Activated gamma-delta T cell treated with anti-CD3 and anti-CD28 coated beads, Interleukin-2, amount 50 U/mL, for 16 hours (primary cell): ENCODE results near the gene USF2.
"Not testable (repeated sequence)": the region's sequence is repeated elsewhere in the genome, so short reads cannot be mapped to it uniquely, and the experiment has no call there.

Experiments used
- DNase-seq: peaks from one replicate; pipeline ENCODE4 v3.0.0-alpha.2; 2020; ENCODE audit warnings: low read depth

USF2 gene, protein sequence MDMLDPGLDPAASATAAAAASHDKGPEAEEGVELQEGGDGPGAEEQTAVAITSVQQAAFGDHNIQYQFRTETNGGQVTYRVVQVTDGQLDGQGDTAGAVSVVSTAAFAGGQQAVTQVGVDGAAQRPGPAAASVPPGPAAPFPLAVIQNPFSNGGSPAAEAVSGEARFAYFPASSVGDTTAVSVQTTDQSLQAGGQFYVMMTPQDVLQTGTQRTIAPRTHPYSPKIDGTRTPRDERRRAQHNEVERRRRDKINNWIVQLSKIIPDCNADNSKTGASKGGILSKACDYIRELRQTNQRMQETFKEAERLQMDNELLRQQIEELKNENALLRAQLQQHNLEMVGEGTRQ

DNA sequence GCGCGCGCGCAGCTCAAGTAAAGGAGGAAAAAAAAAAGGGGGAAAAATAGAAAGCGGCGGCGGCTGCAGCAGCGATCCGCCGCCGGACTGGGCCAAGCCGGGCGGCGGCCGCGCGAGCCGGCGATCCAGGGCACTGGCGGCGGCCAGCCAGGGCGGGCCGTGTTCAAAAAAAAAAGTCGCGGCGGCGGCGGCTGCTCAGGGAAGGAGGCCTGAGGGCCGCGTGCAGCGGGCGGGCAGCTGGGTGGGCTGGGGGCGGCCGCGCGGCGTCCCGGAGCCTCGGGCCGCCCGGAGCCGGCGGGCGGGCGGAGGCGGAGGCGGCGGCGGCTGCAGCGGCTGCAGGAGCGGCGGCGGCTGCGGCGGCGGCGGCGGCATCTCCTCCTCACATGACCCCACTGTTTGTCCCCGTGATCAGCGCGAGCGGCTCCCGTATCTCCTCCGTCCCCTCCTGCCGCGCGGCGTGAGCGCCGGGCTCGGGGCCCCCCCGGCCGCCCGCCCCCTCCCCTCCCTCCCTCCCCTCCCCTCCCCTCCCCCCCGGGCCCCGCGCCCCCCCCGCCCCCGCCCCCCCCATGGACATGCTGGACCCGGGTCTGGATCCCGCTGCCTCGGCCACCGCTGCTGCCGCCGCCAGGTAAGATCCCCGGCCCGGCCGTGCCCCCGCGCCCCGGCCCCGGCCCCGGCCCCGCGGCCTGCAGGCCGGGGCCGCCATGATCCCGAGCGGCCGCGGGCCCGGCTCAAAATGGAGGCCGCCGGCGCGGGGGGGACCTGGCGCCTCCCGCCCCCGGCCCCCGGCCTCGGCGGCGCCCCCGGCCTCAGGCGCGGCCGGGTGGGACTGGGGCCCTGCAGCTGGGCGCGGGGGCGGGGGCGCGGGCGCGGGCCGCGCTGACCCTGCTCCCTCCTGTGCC lies at the start of gene USF2:
Gene USF2, plus strand, starts transcription at position 427 of the 902 bp plus-strand sequence. Its CDS starts 140 bp downstream, at position 567.
- no peak for DNase-seq

DNA sequence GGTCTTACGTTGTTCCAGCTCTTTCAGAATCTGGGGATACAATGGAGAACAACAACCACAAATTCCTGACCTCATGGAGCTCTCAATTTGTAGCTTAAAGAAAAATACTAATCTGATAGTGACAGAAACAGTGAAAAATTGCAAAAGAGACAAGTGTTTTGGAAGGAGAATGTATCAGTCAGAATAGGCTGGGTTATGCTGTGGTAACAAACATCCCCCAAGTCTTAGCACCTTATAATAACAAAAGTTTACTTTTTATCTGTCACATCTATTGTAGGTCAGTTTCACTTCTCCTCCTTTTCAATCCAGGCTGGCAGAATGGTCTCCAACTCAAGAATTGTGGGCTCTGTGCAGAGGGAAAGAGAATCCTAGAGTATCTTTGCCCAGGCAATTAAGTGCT lies 49.8 kb upstream of the USF2 start:
- no peak for DNase-seq

DNA sequence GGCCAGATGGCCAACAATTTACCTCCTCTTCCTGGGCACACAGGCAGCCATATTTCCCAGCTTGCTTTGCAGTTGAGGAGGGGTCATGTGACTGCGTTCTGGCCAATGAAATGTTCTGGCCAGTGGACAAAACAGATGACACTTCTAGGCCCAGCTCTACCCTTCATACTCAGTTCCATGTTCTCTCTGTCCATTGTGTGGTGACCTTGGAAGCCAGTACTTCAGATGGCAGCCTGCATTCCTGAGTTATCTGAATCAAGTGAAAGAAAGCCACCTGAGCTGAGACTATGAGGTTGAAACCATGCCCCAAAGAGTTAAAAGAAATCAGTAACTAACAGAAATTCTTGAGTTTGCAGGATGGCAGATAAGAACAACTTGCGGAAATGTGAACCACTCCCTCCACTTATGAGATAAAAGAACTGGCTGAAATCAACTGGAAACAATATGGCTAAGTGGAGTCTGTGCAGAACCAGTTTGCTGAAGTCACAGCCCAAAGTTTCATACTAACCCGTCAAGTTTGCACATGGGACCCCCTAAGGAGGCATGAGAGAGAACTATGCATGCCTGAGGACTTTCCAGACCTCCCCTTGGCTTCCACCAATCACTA lies 48.3 kb upstream of the USF2 start:
- no peak for DNase-seq

DNA sequence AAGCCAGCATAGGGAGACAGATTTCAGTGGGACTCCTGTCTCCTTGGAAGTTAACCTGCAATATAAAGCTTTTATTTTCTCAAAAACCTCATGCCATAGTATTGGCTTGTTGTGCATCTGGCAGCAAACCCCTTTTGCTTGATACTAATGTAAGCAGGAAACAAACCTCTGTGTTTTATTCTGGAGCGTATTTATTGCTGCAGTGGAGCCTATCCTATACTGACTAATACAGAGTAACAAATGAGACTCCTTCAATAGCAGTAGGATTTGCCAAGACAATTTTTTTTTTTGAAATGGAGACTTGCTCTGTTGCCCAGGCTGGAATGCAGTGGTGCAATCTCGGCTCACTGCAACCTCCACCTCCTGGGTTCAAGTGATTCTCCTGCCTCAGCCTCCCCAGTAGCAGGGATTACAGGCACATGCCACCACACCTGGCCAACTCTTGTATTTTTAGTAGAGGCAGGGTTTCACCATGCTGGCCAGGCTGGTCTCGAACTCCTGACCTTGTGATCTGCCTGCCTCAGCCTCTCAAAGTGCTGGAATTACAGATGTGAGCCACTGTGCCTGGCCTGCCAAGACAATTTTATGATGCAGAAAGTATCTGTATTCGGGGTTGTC lies 47.7 kb upstream of the USF2 start:
- not testable (repeated sequence) for DNase-seq

DNA sequence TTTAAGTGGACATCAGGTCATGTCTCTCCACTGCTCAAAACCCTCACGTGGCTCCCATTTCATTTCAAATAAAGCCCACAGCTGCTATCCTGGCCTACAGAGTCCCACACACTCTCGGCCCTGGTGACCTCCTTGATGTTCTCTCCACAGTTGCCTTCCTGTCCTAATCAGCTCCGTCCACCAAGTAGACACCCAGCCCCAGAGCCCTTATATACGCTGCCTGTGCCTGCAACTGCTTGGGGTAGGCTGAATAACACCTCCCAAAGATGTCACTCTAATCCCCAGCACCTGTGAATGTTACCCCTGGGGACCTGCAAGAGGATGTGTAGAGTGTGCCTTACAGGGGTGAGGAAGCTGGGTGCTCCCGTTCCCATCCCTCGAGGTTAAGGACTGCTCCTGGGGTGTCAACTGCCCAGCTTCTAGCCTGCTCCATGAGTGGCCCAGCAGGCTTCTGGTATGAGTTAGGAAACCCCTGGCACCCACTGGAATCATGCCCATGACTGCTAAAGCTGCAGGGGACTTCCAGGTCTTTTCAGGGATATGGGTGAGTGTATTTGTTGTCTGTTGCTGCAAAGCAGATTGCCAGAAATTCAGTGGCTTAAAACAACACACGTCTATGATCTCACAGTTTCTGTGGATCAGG lies 46.3 kb upstream of the USF2 start:
- no peak for DNase-seq

DNA sequence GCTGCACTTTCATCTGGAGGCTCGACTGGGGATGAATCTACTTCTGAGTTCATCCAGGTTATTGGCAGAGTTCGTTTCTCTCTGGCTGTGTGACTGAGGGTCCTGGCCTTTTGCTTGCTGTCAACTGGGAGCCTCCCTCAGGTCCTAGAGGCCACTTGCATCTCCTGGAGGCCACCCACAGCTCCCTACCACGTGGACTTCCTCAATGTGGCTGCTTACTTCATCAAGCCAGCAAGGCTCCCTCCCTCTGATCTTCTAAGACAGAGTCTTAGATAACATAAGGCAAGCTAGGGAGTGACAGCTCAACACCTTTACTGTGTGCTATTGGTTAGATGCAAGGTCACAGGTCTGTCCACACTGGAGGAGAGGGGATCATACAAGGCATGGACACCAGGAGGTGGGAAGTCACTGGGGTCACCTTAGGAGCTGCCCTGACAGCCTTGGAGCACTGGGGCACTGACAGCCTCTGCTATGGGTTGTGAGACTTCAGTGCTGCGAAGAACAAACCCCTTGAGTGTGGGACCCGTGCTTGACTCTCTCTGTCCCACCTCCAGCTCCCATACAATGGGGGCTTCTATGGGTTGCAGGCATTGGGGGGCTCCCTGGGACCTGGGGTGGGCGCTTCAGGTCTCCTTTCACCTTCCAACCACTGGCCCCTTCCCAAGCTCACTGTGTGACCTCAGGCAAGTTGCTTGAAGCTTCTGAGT lies 45.5 kb upstream of the USF2 start:
- no peak for DNase-seq

DNA sequence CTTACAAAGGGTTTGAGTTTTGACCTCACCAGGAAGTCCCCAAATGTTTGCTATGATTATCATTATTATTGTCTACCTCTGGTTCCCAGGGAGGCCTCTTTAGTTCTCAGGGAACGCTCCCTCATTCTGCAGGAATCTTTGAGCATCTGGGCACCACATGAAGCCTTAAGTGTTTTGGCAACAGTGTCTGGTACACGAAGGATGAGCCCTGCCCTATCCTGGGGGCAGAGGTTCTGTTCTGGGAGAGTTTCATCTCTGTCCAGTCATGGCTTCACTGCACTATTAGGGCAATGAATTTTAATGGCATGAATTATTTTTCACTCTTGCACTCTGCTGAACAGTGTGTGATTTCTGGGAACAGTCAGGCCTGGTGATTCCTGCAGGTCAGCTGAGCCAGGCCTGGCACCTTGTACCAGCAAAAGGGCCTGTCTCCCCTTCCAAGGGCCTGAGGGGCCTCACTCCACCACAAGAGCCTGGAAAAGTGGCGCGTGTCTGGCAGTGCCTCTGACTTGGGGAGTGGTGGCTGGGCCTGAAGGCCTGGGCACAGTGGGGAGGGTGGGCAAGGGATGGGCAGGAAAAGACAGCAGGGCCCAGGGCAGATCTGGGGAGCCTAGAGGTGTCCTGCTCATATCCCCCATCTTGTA lies 44.8 kb upstream of the USF2 start:
- no peak for DNase-seq

DNA sequence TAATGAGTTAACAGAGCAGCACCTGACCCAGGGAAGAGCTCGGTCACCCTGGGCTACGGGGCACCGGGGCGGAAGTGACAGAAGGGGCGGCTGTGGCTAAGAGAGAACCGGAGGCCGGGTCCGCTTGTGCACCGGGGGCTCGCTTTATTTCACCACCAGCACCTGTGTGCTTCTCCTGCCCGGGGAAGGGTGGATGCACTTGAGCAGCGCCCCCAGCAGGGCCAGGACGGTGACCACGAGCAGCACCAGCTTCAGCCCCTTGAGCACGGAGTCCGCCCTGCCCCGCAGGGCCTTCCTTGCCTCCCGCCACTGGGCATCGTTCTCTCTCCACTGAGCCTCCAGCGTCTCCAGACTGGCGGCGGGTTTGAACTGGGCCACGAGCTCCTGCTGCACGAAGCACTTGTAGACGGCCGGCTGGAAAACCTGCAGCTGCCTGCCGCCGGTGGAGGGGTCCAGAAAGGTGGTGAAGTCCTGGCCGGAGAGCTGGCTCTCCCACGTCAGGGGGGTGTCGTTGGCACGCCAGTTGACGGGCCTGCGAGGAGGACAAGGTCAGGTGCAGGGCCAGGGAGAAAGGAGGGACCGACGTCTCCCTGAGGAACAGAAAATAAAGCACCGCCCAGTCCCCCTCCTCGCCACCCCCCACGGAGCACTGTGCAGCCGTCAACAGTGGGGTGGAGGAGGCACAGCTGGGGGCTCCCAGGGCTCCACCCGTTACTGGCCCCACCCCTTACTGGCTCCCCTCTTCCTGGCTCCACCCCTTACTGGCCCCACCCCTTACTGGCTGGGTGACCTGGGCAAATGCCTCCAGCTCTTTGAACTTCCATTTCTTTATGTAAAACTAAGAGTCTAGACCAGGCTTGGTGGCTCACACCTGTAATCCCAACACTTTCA lies 43.8 kb upstream of the USF2 start:
- no peak for DNase-seq

DNA sequence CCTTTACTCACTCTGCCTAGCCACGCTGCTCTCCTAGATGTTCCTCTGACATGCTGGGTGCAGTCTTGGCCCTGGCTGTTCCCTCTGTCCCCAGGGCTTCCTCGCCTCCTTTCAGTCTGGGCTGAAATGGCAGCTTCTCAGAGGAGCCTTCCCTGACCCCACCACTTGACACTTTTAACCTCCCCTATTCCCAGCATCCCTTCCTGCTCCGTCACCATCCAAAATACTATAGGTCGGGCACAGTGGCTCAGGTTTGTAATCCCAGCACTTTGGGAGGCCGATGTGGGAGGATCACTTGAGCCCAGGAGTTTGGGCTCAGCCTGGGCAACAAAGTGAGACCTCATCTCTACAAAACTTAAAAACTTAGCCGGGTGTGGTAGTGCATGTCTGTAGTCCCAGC lies 42.8 kb upstream of the USF2 start:
- no peak for DNase-seq

DNA sequence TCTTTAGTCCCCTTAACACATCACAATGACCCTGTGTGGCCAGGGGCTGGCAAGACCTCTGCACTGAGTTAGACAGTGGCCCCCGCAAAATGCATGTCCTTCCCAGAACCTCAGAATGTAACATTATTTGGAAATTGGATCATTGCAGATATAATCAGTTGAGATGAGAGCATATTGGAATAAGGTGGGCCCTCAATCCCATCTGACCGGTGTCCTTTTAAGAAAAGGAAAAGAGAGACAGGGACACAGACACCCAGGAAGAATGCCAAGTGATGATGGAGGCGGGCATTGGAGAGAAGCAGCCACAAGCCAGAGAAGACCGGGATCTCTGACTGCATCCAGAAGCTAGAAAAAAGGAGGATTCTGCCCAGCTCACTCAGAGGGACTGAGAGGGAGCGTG lies 42.0 kb upstream of the USF2 start:
- no peak for DNase-seq

DNA sequence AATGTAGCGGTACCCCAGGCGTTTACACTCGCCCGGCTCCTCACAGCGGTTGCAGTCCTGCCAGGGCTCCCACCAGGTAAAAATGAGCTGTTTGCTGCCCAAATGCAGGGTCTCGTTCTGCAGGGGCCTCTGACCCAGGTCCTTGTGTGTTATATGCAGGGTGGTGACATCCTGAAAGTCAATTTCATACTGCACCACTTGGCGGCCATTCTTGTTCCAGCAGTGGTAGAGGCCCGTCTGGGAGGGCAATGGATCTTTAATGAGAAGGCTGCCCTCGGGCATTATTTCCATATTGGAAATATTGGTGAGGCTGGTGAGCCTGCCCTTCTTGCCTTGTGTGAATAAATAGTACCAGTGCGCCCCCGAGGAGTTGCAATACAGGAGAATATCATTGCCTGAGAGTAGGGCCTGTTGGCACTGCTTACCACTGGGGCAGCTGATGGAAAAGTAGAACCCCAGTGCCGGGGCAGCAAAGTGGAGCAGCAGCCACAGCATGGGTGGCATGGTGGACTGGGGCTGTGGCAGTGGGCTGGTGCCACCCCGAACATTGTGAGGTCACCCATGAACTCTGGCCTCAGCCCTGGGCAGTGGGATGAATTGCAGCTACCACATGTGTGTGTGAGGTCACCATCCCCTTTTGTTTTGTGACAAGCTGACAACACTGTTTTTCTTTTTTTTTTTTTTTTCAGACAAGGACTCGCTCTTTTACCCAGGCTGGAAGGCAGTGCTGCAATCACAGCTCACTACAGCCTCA lies 40.4 kb upstream of the USF2 start, which contains the start of gene FAM187B:
Gene FAM187B, minus strand, starts transcription at position 563 of the 754 bp plus-strand sequence. Its CDS starts 59 bp downstream, at position 504.
- no peak for DNase-seq

DNA sequence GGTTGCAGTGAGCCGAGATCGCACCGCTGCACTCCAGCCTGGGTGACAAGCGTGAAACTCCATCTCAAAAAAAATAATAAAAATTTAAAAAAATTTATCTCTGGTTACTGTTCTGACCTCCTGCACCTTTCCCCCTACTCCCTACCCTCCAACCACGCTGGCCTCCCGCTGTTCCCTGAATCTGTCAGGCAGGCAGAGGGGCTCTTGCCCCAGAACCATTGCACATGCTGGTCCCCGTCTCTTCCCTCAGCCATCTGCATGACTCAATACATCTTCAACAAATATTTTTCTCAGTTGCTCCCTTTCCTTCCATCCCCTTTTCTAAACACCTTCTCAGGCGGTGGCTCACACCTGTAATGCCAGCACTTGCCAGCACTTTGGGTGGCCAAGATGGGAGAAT lies 39.2 kb upstream of the USF2 start:
- DNase-seq = no peak

DNA sequence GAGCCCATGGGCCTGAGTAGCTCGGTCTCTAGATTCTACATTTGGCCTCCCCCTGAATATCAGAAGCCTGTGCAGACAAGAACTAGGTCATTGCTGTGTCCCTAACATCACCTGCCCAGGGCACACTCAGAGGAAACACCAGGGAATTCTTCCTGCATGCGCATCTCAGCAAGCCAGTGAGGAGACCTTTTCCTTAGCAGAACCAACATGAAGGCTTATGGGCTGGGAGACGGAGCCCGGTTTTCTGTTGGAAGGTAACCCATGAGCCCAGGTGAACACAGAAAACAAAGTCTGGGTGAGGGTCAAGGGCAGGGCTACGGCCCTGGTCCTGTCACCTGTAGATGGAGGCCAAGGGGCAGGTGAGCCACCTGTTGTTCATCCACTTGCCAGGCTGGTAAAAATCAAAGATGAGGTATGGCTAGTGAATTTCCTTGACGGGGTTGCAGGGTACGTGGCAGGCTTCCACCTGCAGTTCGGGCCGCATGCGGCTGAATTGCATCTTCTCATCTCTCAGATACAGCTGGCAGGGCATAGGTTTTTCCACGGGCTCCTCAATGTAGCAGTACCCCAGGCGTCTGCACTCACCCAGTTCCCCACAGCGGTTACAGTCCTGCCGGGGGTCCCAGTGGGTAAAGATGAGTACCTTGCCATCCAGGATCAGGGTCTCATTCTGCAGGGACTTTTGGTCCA lies 36.7 kb upstream of the USF2 start:
- DNase-seq = no peak

DNA sequence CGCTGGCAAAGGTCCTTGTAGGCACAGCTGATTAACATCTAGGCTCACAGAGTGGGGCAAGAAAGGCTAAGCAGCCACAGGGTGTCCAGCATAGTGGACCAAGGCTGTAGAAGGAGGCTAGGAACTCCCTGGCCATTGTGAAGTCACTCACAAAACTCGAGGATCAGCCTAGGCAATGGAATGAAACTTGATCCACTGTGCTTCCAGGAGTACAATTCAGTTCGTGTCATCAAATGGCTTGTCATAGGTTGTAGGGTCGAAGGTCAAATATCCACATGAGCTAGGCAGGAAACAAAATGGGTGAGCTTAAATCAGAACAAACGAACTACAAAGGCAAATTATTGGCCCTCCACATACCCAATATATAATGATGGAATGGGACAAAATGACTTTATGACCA lies 35.9 kb upstream of the USF2 start:
- no peak for DNase-seq

DNA sequence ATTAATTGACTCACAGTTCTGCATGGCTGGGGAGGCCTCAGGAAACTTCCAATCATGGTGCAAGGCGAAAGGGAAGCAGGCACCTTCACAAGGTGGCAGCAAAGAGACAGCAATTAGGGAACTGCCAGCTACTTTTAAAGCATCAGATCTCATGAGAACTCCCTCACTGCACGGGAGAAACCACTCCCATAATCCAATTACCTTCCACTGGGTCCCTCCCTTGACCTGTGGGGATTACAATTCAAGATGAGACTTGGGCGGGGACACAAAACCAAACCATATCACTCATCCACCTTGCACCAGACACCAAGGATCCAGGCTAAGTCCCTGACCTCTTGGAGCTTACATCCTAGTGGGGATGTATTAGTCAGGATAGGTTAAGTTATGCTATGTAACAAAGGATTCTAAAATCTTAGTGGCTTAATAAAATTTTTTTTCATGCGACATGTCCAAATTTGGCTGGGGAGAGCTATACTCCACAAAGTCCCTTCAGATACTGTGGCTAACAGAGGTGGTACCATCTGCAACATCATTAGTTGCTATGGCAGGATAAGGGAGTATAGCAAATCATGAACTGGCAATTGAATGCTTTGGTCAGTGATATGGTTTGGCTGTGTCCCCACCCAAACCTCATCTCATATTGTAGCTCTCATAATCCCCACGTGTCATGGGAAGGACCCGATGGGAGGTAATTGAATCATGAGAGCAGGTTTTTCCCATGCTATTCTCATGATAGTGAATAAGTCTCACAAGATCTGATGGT lies 31.9 kb upstream of the USF2 start:
- no peak for DNase-seq

DNA sequence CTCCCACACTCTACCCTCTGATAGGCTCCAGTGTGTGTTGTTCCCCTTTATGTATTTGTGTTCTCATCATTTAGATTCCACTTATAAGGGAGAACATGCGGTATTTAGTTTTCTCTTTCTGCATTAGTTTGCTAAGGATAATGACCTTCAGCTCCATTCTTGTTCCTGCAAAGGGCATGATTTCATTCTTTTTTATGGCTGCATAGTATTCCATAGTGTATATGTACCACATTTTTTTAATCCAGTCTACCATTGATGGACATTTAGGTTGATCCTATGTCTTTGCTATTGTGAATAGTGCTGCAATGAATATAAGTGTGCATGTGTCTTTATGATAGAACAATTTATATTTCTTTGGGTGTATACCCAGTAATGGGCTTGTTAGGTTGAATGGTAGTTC lies 29.2 kb upstream of the USF2 start:
- not testable (repeated sequence) for DNase-seq

DNA sequence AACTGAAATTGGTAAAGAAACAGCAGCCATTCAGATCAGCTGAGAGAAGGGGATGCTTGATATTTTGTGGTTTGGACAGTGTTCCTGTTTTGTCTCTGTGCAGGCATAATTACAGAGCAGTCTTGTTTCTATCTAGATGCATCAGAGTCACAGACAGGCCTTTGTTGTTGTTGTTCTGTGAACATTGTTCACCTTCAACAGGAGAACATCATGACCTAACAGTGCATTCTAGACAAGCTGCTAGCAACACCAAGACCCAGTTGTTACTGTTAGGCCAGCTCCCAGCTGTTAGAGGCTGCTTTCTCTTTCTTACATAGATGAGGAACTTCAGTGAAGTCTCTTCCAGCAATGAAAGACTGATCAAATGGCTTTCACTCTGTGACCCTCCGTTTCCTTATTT lies 28.4 kb upstream of the USF2 start:
- no peak for DNase-seq
